NCI-H187 (cell line): Measurements from ENCODE around the gene NPHP4.
"Not testable (repeated sequence)": the region's sequence is repeated elsewhere in the genome, so short reads cannot be mapped to it uniquely, and the experiment has no call there.

Experiments used
- DNase-seq, 2 experiments: peaks; one replicate each; lab custom pipeline; 2025; lab: John Stamatoyannopoulos, UW

NPHP4 gene

GRCh38 chr1:5855196-5855897, 136.9 kb downstream of the NPHP4 start:
- DNase-seq, result no peak

GRCh38 chr1:5854754-5855153, 137.5 kb downstream of the NPHP4 start:
- no peak for DNase-seq

- not testable (repeated sequence) for DNase-seq
Observed at GRCh38 chr1:5853858-5854257, 138.4 kb downstream of the NPHP4 start.

- DNase-seq, result no peak
Observed at GRCh38 chr1:5850503-5850902, 141.7 kb downstream of the NPHP4 start.

- DNase-seq, result no peak
Observed at GRCh38 chr1:5849550-5849949, 142.7 kb downstream of the NPHP4 start.

GRCh38 chr1:5847013-5847659, 145.1 kb downstream of the NPHP4 start:
- DNase-seq, result no peak

GRCh38 chr1:5845376-5845775, 146.8 kb downstream of the NPHP4 start:
- DNase-seq, result no peak

- no peak for DNase-seq
Observed at GRCh38 chr1:5844442-5844841, 147.8 kb downstream of the NPHP4 start.

- DNase-seq, result no peak
Observed at GRCh38 chr1:5843521-5844096, 148.6 kb downstream of the NPHP4 start.

GRCh38 chr1:5842679-5843078, 149.5 kb downstream of the NPHP4 start:
- no peak for DNase-seq

- no peak for DNase-seq
Observed at GRCh38 chr1:5840551-5841001, 151.6 kb downstream of the NPHP4 start.

GRCh38 chr1:5839881-5840550, 152.2 kb downstream of the NPHP4 start:
- no peak for DNase-seq

GRCh38 chr1:5839161-5839880, 152.9 kb downstream of the NPHP4 start:
- DNase-seq, result no peak

- DNase-seq, result no peak
Observed at GRCh38 chr1:5837976-5838653, 154.1 kb downstream of the NPHP4 start.

- no peak for DNase-seq
Observed at GRCh38 chr1:5836776-5837440, 155.3 kb downstream of the NPHP4 start.

GRCh38 chr1:5835179-5835562, 157.1 kb downstream of the NPHP4 start:
- no peak for DNase-seq

- DNase-seq, result no peak
Observed at GRCh38 chr1:5834477-5835178, 157.6 kb downstream of the NPHP4 start.

- DNase-seq, result no peak
Observed at GRCh38 chr1:5833911-5834310, 158.3 kb downstream of the NPHP4 start.

GRCh38 chr1:5832916-5833895, 159.0 kb downstream of the NPHP4 start:
- DNase-seq, result no peak
